GM10248 (cell line): ENCODE data around the gene TBCCD1.
A peak's percentile ranks its signal among the peaks of the same experiment; 100 is the strongest.

Experiments
- CTCF ChIA-PET: fragments of 300-600 bp; sonication (Branson Sonifier 250); formaldehyde crosslinking; extraction: SDS; loops from one replicate; lab custom pipeline; 2021; ENCODE audit warnings: antibody characterized with exemption; lab: Yijun Ruan, JAX
- POLR2A ChIA-PET: fragments of 350-650 bp; sonication (Branson Sonifier 250); formaldehyde crosslinking; extraction: SDS; loops from one replicate; lab custom pipeline; 2020; ENCODE audit warnings: antibody characterized with exemption; lab: Yijun Ruan, JAX
- DNase-seq: peaks from one replicate; pipeline ENCODE4 v3.0.0; 2012; ENCODE audit errors: extremely low spot score
- TF ChIP-seq, protein P1 (sequence below): IDR thresholded peaks from 2 replicates; pipeline ENCODE4 v1.5.1; 2012; ENCODE audit warnings: mild to moderate bottlenecking, low read depth; ENCODE audit errors: extremely low read depth, missing control alignments, control extremely low read depth

The TBCCD1 gene

DNA sequence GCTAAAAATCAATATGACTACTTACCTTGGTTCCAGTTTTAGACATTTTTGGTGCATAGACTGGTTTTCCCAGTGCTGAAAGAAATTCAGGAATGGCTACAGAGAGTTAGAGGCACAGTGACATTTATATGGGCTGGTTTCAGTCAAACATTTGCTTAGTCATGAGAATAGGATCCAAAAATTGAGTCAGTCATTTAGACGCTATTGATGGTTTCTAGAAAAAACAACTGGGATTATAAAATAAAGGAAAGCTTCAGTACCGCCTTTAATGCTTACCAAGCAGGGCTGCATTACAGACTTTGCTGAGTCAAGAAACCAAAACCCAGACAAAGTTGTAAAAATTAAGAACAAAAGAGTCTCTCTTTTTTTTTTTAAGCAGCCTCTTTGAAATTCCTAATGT lies 22.9 kb downstream of the TBCCD1 start, which contains the start of gene CRYGS:
TSS of gene CRYGS (minus strand) at position 100 of the 400 bp plus-strand sequence. CDS start at position 46, 54 bp downstream.
- ChIA-PET CTCF (interaction anchor here (0.7 to 14.2 kb wide), 5 partner anchors 19 to 601 kb away, joined by 3 to 356 read pairs (median 3); no protein-coding TSS in a partner anchor), POLR2A (interaction anchor here (0.6 kb wide), 1 partner anchor 181 kb away, joined by 3 read pairs; no protein-coding TSS in a partner anchor)
- DNase-seq, result no peak
- TF ChIP-seq, protein P1, sequence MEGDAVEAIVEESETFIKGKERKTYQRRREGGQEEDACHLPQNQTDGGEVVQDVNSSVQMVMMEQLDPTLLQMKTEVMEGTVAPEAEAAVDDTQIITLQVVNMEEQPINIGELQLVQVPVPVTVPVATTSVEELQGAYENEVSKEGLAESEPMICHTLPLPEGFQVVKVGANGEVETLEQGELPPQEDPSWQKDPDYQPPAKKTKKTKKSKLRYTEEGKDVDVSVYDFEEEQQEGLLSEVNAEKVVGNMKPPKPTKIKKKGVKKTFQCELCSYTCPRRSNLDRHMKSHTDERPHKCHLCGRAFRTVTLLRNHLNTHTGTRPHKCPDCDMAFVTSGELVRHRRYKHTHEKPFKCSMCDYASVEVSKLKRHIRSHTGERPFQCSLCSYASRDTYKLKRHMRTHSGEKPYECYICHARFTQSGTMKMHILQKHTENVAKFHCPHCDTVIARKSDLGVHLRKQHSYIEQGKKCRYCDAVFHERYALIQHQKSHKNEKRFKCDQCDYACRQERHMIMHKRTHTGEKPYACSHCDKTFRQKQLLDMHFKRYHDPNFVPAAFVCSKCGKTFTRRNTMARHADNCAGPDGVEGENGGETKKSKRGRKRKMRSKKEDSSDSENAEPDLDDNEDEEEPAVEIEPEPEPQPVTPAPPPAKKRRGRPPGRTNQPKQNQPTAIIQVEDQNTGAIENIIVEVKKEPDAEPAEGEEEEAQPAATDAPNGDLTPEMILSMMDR, result no peak

DNA sequence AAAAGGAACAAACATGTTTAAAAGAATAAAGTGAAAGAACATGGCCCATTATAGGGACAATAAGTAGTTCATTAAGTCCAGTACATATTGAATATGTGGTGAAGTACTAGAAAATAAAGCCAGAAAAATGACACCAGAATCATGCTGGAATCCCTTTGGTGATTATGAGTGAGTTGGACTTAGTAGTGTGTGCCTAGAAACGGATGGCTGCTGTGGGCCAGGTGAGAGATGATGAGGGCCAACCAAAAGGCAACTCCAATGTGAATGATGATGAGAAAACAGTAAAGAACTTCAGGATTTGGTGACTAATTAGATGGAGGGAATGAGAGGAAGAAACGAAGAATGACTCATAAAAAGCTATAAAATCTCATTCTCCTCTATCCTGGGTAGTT lies 26.3 kb downstream of the TBCCD1 start:
- DNase-seq, result no peak
- TF ChIP-seq, protein P1, result no peak
- ChIA-PET POLR2A (interaction anchor here (1.4 to 1.7 kb wide), 2 partner anchors 12 to 29 kb away, joined by 4 to 5 read pairs; partner anchors contain the start of gene DNAJB11), CTCF (interaction anchor here (0.6 to 14.2 kb wide), 72 partner anchors 8 to 613 kb away, joined by 3 to 356 read pairs (median 5); partner anchors contain the start of genes DNAJB11 and TBCCD1)

GRCh38 chr3:186540221-186540834 lies 26.8 kb downstream of the TBCCD1 start:
- ChIA-PET CTCF (interaction anchor here (0.6 to 14.2 kb wide), 89 partner anchors 8 to 613 kb away, joined by 3 to 356 read pairs (median 5); partner anchors contain the start of genes DGKG, DNAJB11 and TBCCD1), POLR2A (interaction anchor here (1.4 to 1.7 kb wide), 2 partner anchors 11 to 30 kb away, joined by 4 to 5 read pairs; partner anchors contain the start of gene DNAJB11)
- peak; percentile 52 for DNase-seq
- TF ChIP-seq, protein P1, result peak; percentile 70

DNA sequence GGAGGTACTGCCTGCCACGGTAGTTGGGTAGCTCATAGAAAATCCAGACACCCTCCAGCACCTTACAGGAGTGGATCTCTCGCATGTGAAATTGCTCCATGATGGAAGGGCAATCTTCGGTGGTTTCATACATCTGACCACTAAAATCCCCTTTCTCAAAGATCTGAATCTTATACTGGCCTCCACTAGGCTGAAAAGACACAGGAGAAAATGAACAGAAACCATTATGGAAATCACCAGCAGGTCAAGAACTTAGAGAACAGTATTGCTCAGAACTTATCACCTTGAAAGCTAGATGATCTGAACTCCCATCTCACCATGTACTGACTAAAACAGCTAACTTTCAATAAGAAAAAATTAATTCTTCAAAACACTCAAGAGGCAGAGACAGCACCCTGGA lies 28.4 kb downstream of the TBCCD1 start:
- TF ChIP-seq, protein P1, result no peak
- CTCF ChIA-PET, result interaction anchor here (0.6 to 14.2 kb wide), 32 partner anchors 11 to 595 kb away, joined by 3 to 356 read pairs (median 8); no protein-coding TSS in a partner anchor
- POLR2A ChIA-PET, result interaction anchor here (0.9 kb wide), 1 partner anchor 10 kb away, joined by 3 read pairs; no protein-coding TSS in a partner anchor
- DNase-seq, result peak; percentile 33

- no peak for DNase-seq
- CTCF ChIA-PET, result interaction anchor here (1.0 to 14.2 kb wide), 10 partner anchors 10 to 594 kb away, joined by 3 to 356 read pairs (median 42); no protein-coding TSS in a partner anchor
- TF ChIP-seq, protein P1, result no peak
- POLR2A ChIA-PET, result interaction anchor here (0.6 kb wide), 1 partner anchor 67 kb away, joined by 3 read pairs; no protein-coding TSS in a partner anchor
Observed at GRCh38 chr3:186536883-186537844, 30.0 kb downstream of the TBCCD1 start.
